GM23338 (cell line): ENCODE measurements around the gene ATP6V1F.

Source experiments
- EZH2 ChIP-seq: fragments of 200-600 bp; sonication (generic); IDR thresholded peaks from one replicate; pipeline ENCODE4 v1.8.0; 2017; ENCODE audit warnings: antibody characterized with exemption, mild to moderate bottlenecking, low read depth; ENCODE audit not compliant: unreplicated experiment
- POLR2AphosphoS5 ChIP-seq: IDR thresholded peaks from 2 replicates; pipeline ENCODE4 v1.6.1; 2016; ENCODE audit warnings: antibody characterized with exemption, low read depth
- TF ChIP-seq, protein P1 (sequence below), 2 experiments: fragments of 200-600 bp in 1 of 2; sonication (generic) in 1 of 2; conservative IDR thresholded peaks; 2 replicates each; pipeline versions ENCODE4 v1.5.1 to v1.6.1; 2016 to 2017; ENCODE audit warnings: antibody characterized with exemption in 2 of 2, low read depth in 2 of 2, mild to moderate bottlenecking in 2 of 2, moderate library complexity in 1 of 2

DNA sequence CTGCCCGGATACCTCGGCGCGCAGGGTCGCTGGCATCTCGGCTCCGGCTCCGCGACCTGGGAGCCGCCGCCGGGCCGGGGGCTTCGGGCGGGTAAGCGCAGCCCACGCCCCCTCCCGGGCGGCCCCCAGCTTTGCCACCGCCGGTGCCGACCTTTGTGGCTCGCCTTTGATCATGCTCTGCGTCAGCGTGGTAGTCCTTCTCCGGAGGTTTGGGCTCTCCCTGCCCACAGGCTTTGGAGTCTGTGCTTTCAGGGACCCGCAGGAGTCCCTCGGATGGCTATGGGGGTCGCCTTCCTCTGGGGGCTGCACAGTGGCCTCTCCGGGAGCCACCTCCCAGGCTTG lies 7.3 kb downstream of the ATP6V1F start:
- TF ChIP-seq EZH2 (no peak), POLR2AphosphoS5 (no peak)
- TF ChIP-seq, protein P1, sequence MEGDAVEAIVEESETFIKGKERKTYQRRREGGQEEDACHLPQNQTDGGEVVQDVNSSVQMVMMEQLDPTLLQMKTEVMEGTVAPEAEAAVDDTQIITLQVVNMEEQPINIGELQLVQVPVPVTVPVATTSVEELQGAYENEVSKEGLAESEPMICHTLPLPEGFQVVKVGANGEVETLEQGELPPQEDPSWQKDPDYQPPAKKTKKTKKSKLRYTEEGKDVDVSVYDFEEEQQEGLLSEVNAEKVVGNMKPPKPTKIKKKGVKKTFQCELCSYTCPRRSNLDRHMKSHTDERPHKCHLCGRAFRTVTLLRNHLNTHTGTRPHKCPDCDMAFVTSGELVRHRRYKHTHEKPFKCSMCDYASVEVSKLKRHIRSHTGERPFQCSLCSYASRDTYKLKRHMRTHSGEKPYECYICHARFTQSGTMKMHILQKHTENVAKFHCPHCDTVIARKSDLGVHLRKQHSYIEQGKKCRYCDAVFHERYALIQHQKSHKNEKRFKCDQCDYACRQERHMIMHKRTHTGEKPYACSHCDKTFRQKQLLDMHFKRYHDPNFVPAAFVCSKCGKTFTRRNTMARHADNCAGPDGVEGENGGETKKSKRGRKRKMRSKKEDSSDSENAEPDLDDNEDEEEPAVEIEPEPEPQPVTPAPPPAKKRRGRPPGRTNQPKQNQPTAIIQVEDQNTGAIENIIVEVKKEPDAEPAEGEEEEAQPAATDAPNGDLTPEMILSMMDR (conservative IDR thresholded peaks at IDR 0.05; ENCODE audit: low read depth in 2 of 2), result no peak
